ENCODE results near the gene SCMH1.

GRCh38 chr1:41164727-41165126 lies 77.4 kb downstream of the SCMH1 start:
- TF ChIP-seq POLR2AphosphoS5 (IDR thresholded peaks at IDR 0.05) = no peak
- no peak for TF ChIP-seq POLR2A (IDR thresholded peaks at IDR 0.05)
- TF ChIP-seq CTCF (IDR thresholded peaks at IDR 0.05) = no peak
- no peak for TF ChIP-seq EP300 (IDR thresholded peaks at IDR 0.05)

All from gastroesophageal sphincter (tissue), 3 donors.